K562 (cell line): ENCODE results near the gene LRFN4. TPM values are rescaled to one million over a fixed set of nuclear protein-coding genes. Genes with fewer than 3 reads are reported as not detected.

Experiments used
- ATAC-seq: fragments of 200-7000 bp; cut with Tn5 transposase; 3 replicates; pipeline ENCODE4 v1.9.1; 2020; ENCODE audit warnings: moderate library complexity
- BruUV-seq: library from RNA; stranded (reverse); fragments of 400-500 nt; replicated peaks from 2 replicates; lab custom pipeline; 2021; lab: Mats Ljungman, UMichigan
- CTCF ChIA-PET: fragments of 300-600 bp; formaldehyde crosslinking; extraction: SDS; loops from one replicate; lab custom pipeline; 2021; ENCODE audit warnings: low intra/inter-chr PET ratio; lab: Yijun Ruan, JAX
- POLR2A ChIA-PET: fragments of 300-600, 350-650 bp; sonication (Branson Sonifier 250); formaldehyde crosslinking; extraction: SDS; loops from one replicate; lab custom pipeline; 2021; ENCODE audit warnings: antibody characterized with exemption, inconsistent platforms; lab: Yijun Ruan, JAX
- DNase-seq, 4 experiments: peaks; one replicate each; pipeline versions ENCODE4 v3.0.0 to v3.0.0-alpha.2; 2011 to 2018; ENCODE audit warnings: low spot score in 3 of 4, mixed read lengths in 3 of 4; ENCODE audit errors: extremely low read depth in 1 of 4
- FAIRE-seq: peaks from 2 replicates; lab custom pipeline; 2011; peaks lifted over from hg19 to GRCh38; lab: Jason Lieb, UNC
- H2AFZ ChIP-seq: 2 replicates; pipeline ENCODE4 v1.6.0; 2011; ENCODE audit warnings: low read depth, low read length, control low read depth, inconsistent platforms
- H3K27ac ChIP-seq: fragments of 200-600 bp; 3 replicates; pipeline ENCODE4 v1.8.0; 2011; ENCODE audit warnings: low read depth, mild to moderate bottlenecking, control low read depth, inconsistent platforms, low read length, moderate library complexity, mixed read lengths; ENCODE audit errors: extremely low read depth
- H3K27me3 ChIP-seq, 2 experiments: fragments of 300-600 bp in 1 of 2; 2 replicates in 1 of 2; 3 replicates in 1 of 2; pipeline versions ENCODE4 v1.6.0 to v1.8.0; 2011; ENCODE audit warnings: inconsistent platforms in 2 of 2, low read length in 2 of 2, mild to moderate bottlenecking in 1 of 2, mixed read lengths in 1 of 2, moderate library complexity in 1 of 2; ENCODE audit not compliant: control insufficient read depth in 2 of 2, insufficient read depth in 2 of 2
- H3K36me3 ChIP-seq: fragments of 300-600 bp; 3 replicates; pipeline ENCODE4 v1.8.0; 2011; ENCODE audit warnings: mild to moderate bottlenecking, low read length, inconsistent platforms; ENCODE audit not compliant: control insufficient read depth, insufficient read depth
- H3K4me1 ChIP-seq, 2 experiments: fragments of 200-600 bp in 1 of 2; replicated peaks in 1 of 2; 2 replicates in 1 of 2; 3 replicates in 1 of 2; pipeline versions ENCODE4 v1.5.1 to v1.8.0; 2011; ENCODE audit warnings: inconsistent platforms in 2 of 2, low read length in 2 of 2, mild to moderate bottlenecking in 1 of 2, mixed read lengths in 1 of 2, moderate library complexity in 1 of 2; ENCODE audit not compliant: control insufficient read depth in 2 of 2, insufficient read depth in 2 of 2
- H3K4me2 ChIP-seq: 2 replicates; pipeline ENCODE4 v1.6.1; 2011; ENCODE audit warnings: low read length, control low read depth, inconsistent platforms, mixed read lengths; ENCODE audit not compliant: insufficient read depth
- H3K4me3 ChIP-seq: fragments of 200-600 bp; sonication (generic), shearing (Covaris generic); 2 replicates; pipeline ENCODE4 v1.5.1; 2016; ENCODE audit warnings: control low read depth, inconsistent platforms
- H3K79me2 ChIP-seq: fragments of 200-600 bp; 3 replicates; pipeline ENCODE4 v1.8.0; 2011; ENCODE audit warnings: low read length, inconsistent platforms; ENCODE audit not compliant: control insufficient read depth, insufficient read depth
- H3K9ac ChIP-seq, 2 experiments: 2 replicates each; pipeline versions ENCODE4 v1.6.0 to v1.6.1; 2011; ENCODE audit warnings: low read depth in 2 of 2, low read length in 2 of 2, control low read depth in 1 of 2, inconsistent platforms in 1 of 2, mild to moderate bottlenecking in 1 of 2, mixed read lengths in 1 of 2; ENCODE audit not compliant: insufficient read depth in 1 of 2
- H3K9me1 ChIP-seq: one replicate; pipeline ENCODE4 v1.6.0; 2011; ENCODE audit warnings: inconsistent platforms, mild to moderate bottlenecking, low read length, moderate library complexity; ENCODE audit not compliant: control insufficient read depth, insufficient read depth
- H3K9me3 ChIP-seq: replicated peaks from 2 replicates; pipeline ENCODE4 v1.5.1; 2011; ENCODE audit warnings: low read depth, low read length, inconsistent platforms; ENCODE audit not compliant: control insufficient read depth, insufficient read depth
- H4K20me1 ChIP-seq: replicated peaks from 2 replicates; pipeline ENCODE4 v1.6.1; 2011; ENCODE audit warnings: low read length, inconsistent platforms, mixed read lengths; ENCODE audit not compliant: control insufficient read depth, insufficient read depth
- PCBP1 ChIP-seq: fragments of 200-400 bp; formaldehyde crosslinking; IDR thresholded peaks from 2 replicates; pipeline ENCODE4 v1.6.1; 2018; ENCODE audit warnings: mild to moderate bottlenecking, low read depth, low read length; ENCODE audit not compliant: poor library complexity, severe bottlenecking
- ZNF507 ChIP-seq: conservative IDR thresholded peaks from 2 replicates; pipeline ENCODE4 v1.6.1; 2017; ENCODE audit warnings: missing genetic modification characterization, missing compliant biosample characterization
- WGBS: fragments of 100-300 bp; shearing (Covaris generic); methylation state at CpG from one replicate; pipeline ENCODE4 v1.1.6; 2016; ENCODE audit warnings: low coverage, mixed read lengths; ENCODE audit not compliant: insufficient coverage; ENCODE audit errors: missing lambda C conversion rate; 5-methylcytosine and 5-hydroxymethylcytosine counted together
- in situ Hi-C: fragments of 300-500 bp; cut with MboI; formaldehyde crosslinking; loops from 4 replicates; pipeline ENCODE4 v1.15.0; 2018; ENCODE audit warnings: inconsistent platforms, mixed read lengths
- intact Hi-C: fragments of 100-400 bp; cut with micrococcal nuclease; formaldehyde crosslinking; loops from 2 replicates; pipeline ENCODE4 v1.14.2; 2022
- polyA plus RNA-seq, 8 experiments: library from polyadenylated mRNA; depleted of rRNA in 4 of 8; stranded (reverse) in 5 of 8; unstranded in 3 of 8; fragments of >200 nt; fragmentation: Nextera tagmentation in 2 of 8; fragmentation: Illumina TruSeq in 1 of 8; extraction: Ambion mirVana in 2 of 8; extraction: Trizol in 1 of 8; gene quantifications; 2 replicates each; pipeline versions ENCODE4 v1.2.1 to v1.2.3, GENCODE V29; 2011 to 2014; ENCODE audit warnings: inconsistent platforms in 1 of 8, missing spikeins in 1 of 8
- total RNA-seq, 7 experiments: library from RNA; depleted of rRNA in 6 of 7; stranded (reverse); fragments of >200 nt in 6 of 7; fragmentation: Illumina TruSeq in 2 of 7; extraction: Trizol in 2 of 7; gene quantifications; 2 replicates each; pipeline versions ENCODE4 v1.2.1 to v1.2.3, GENCODE V29; 2011 to 2021; ENCODE audit warnings: low replicate concordance in 1 of 7

LRFN4 gene
- total and polyA plus RNA-seq, 9 of the 15 experiments (the other 6 are each of a cell fraction or from before 2014, with no cell fraction given) = 0.10 to 60.1 (median 6.7) TPM

DNA sequence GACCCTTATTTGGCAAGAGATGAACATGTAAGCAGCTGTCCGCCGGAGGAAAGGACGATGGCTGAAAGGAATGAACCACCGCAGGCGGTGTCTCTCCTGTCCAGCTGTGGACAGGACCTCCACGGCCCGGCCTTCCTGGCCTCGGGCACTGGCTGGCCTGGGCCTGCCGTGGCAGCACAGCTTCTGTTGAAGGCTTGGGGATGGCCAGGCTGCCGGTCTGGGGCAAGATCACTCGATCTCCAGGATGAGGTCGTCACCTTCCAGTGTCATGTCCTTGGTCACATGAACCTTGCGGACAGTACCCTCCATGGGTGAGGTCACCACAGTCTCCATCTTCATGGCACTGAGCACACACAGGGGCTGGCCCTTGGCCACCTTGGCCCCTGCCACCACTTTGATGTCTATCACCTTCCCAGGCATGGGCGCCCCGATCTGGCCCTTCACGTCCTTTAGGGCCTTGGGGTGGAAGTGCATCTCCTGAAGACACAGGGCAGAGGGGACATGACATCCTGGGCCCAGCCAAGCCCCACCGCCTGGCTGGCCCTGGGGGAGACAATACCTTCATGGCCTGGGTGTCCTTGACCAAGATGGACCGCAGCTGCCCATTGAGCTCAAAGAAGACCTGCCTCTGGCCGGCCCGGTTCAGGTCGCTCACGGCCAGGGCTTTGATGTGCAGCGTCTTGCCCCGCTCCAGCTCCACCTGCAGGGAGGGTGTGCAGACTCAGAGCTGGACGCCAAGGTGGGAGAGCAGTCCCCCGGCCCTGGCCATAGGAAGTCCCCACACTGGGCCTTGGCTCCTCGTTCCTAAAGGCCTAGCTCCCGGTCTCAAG, 8.0 kb upstream of the LRFN4 start:
- TF ChIP-seq ZNF507 (no peak), PCBP1 (peak; percentile 19)
- TSS peak; percentile 33 for BruUV-seq
- WGBS = 88% methylated on average over 28 of the region's 28 CpGs

More for the DNA sequence above, 8.0 kb upstream of the LRFN4 start:
- peaks cover 10 to 51% of the 10 kb centered on the region in 2 experiments; a peak in 4 of 5 replicates for H3K4me1 ChIP-seq
- no peak overlapping the region for H3K27ac ChIP-seq
- no peaks in the 10 kb centered on the region for H3K9me1 ChIP-seq
- in situ Hi-C loops = no loop called here
- ChIA-PET CTCF (no interaction called here), POLR2A (interaction anchor here (0.6 to 1.5 kb wide), 4 partner anchors 11 to 411 kb away, joined by 3 to 10 read pairs (median 3); partner anchors contain the start of gene MRPL11)
- H4K20me1 ChIP-seq = no peaks in the 10 kb centered on the region
- H3K9me3 ChIP-seq = no peaks in the 10 kb centered on the region
- H3K9ac ChIP-seq = peak overlapping the region in 1 of 2 experiments; percentile 31; a peak in 2 of 4 replicates
- no peak overlapping the region for H2AFZ ChIP-seq
- DNase-seq (no peak), ATAC-seq (no peak), FAIRE-seq (no peak)
- no peaks in the 10 kb centered on the region for H3K27me3 ChIP-seq
- no peak overlapping the region for H3K4me3 ChIP-seq
- H3K4me2 ChIP-seq = no peak overlapping the region
- intact Hi-C loops = no loop called here
- H3K79me2 ChIP-seq = peaks cover 17% of the 10 kb centered on the region
- H3K36me3 ChIP-seq = peaks cover 58% of the 10 kb centered on the region; the same call in 2 of the 3 replicates
